Mesodermal cell (in vitro differentiated cells): Measurements from ENCODE around the gene OTOP3.

Experiments
- H3K27ac ChIP-seq: 2 replicates; pipeline ENCODE4 v1.7.0; 2013; ENCODE audit warnings: mild to moderate bottlenecking, low read depth, low read length, moderate library complexity; ENCODE audit not compliant: severe bottlenecking
- H3K36me3 ChIP-seq: 2 replicates; pipeline ENCODE4 v1.7.1; 2013; ENCODE audit warnings: mild to moderate bottlenecking, low read length, moderate library complexity; ENCODE audit not compliant: control insufficient read depth, insufficient read depth
- H3K4me1 ChIP-seq: one replicate; pipeline ENCODE4 v1.7.1; 2013; ENCODE audit warnings: mild to moderate bottlenecking, low read length; ENCODE audit not compliant: insufficient read depth, control insufficient read depth, poor library complexity, severe bottlenecking
- H3K4me3 ChIP-seq: 2 replicates; pipeline ENCODE4 v1.7.0; 2013; ENCODE audit warnings: low read length, control low read depth, mild to moderate bottlenecking; ENCODE audit not compliant: insufficient read depth, poor library complexity, severe bottlenecking; ENCODE audit errors: extremely low read depth
- H3K9me3 ChIP-seq: 2 replicates; pipeline ENCODE4 v1.7.1; 2013; ENCODE audit warnings: mild to moderate bottlenecking, low read length, moderate library complexity; ENCODE audit not compliant: control insufficient read depth
- WGBS, 2 experiments: methylation state at CpG; one replicate each; pipeline ENCODE4 v1.1.5; 2013; ENCODE audit warnings: missing lambda C conversion rate in 2 of 2; ENCODE audit not compliant: insufficient coverage in 2 of 2; 5-methylcytosine and 5-hydroxymethylcytosine counted together

The OTOP3 gene

GRCh38 chr17:74925242-74925641, 10.5 kb upstream of the OTOP3 start:
- no peaks in the 10 kb centered on the region for H3K4me1 ChIP-seq
- 43 to 71% methylated on average over 1 to 2 of the region's 3 CpGs for WGBS, 2 experiments
- H3K9me3 ChIP-seq: no peaks in the 10 kb centered on the region
- H3K4me3 ChIP-seq: no peak overlapping the region
- no peak overlapping the region for H3K27ac ChIP-seq
- no peaks in the 10 kb centered on the region for H3K36me3 ChIP-seq

- H3K4me3 ChIP-seq: no peak overlapping the region
- H3K9me3 ChIP-seq: no peaks in the 10 kb centered on the region
- no peak overlapping the region for H3K27ac ChIP-seq
- no peaks in the 10 kb centered on the region for H3K36me3 ChIP-seq
- WGBS, 2 experiments: 76 to 88% methylated on average over 4 to 5 of the region's 6 CpGs
- H3K4me1 ChIP-seq: no peaks in the 10 kb centered on the region
These were observed 6.9 kb upstream of the OTOP3 start for GRCh38 chr17:74928786-74929185.

DNA sequence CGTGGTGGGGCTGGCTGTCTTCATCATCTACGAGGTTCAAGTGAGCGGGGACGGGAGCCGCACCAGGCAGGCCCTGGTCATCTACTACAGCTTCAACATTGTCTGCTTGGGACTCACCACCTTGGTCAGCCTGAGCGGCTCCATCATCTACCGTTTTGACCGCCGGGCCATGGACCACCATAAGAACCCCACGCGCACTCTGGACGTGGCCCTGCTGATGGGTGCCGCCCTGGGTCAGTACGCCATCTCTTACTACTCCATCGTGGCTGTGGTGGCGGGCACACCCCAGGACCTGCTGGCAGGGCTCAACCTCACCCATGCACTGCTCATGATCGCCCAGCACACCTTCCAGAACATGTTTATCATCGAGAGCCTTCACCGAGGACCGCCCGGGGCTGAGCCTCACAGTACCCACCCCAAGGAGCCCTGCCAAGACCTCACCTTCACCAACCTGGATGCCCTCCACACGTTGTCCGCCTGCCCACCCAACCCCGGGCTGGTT, 5.1 kb upstream of the OTOP3 start:
- H3K4me3 ChIP-seq: no peak overlapping the region
- H3K9me3 ChIP-seq: no peaks in the 10 kb centered on the region
- 94 to 96% methylated on average over 21 of the region's 24 CpGs for WGBS, 2 experiments
- no peak overlapping the region for H3K27ac ChIP-seq
- H3K36me3 ChIP-seq: no peaks in the 10 kb centered on the region
- H3K4me1 ChIP-seq: peaks cover under 1% of the 10 kb centered on the region

DNA sequence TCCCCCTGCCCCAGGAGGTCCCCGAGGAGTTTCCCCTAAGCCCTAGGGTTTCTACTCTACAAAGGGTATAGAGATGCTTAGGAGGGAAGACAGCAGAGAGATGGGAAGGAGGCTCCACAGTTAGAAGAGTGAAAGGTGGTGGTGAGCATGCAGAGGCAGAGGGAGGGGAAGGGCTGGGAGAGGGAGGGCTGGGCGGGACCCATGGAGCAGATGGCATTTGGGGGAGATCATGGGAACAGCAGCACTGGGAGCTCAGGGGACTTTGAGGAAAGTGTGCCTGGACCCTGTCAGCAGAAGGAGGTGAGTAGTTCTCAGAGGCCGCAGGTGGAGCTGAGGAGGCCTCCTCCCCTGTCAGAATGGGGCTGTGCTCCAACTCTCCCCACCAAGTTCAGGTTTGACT, 650 bp upstream of the OTOP3 start:
- Histone ChIP-seq H3K9me3 (no peaks in the 10 kb centered on the region), H3K27ac (no peak overlapping the region), H3K4me1 (peaks cover 3% of the 10 kb centered on the region), H3K36me3 (no peaks in the 10 kb centered on the region), H3K4me3 (no peak overlapping the region)
- 72 to 80% methylated on average over 1 to 2 of the region's 3 CpGs for WGBS, 2 experiments

DNA sequence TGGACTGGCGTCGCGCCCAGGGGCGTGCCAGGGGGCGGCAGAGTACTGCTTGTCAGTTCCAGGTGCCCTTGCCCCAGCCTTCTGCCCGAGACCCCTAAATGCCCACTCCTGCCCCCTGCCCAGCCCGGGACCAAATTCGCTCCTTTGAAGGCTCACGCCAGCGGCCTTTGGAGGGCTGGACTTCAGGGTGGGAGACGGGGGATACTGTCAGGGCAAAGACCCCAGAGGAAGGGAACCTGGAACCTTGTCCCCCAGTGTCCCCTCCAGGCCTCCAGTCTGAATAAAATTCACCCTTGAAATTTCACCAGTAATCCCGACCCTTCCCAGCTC, 737 bp downstream of the OTOP3 start:
- Histone ChIP-seq H3K9me3 (no peaks in the 10 kb centered on the region), H3K4me3 (no peak overlapping the region), H3K36me3 (no peaks in the 10 kb centered on the region), H3K27ac (no peak overlapping the region), H3K4me1 (peaks cover 3% of the 10 kb centered on the region)
- 15 to 21% methylated on average over 7 to 11 of the region's 12 CpGs for WGBS, 2 experiments

GRCh38 chr17:74937064-74938051, 1.7 kb downstream of the OTOP3 start:
- no peak overlapping the region for H3K27ac ChIP-seq
- no peaks in the 10 kb centered on the region for H3K36me3 ChIP-seq
- H3K4me1 ChIP-seq: peaks cover 3% of the 10 kb centered on the region
- WGBS, 2 experiments: 38 to 57% methylated on average over 7 to 9 of the region's 11 CpGs
- no peaks in the 10 kb centered on the region for H3K9me3 ChIP-seq
- no peak overlapping the region for H3K4me3 ChIP-seq

GRCh38 chr17:74938194-74938950, 2.7 kb downstream of the OTOP3 start:
- Histone ChIP-seq H3K27ac (no peak overlapping the region), H3K4me1 (peaks cover 3% of the 10 kb centered on the region), H3K4me3 (no peak overlapping the region), H3K9me3 (no peaks in the 10 kb centered on the region), H3K36me3 (no peaks in the 10 kb centered on the region)
- 57 to 62% methylated on average over 7 to 8 of the region's 8 CpGs for WGBS, 2 experiments

- WGBS, 2 experiments: 46 to 73% methylated on average over 6 to 8 of the region's 8 CpGs
- Histone ChIP-seq H3K4me3 (no peak overlapping the region), H3K4me1 (peaks cover 3% of the 10 kb centered on the region)
These were observed 3.8 kb downstream of the OTOP3 start for GRCh38 chr17:74939534-74939933.

GRCh38 chr17:74941128-74941725, 5.5 kb downstream of the OTOP3 start:
- H3K9me3 ChIP-seq: no peaks in the 10 kb centered on the region
- no peak overlapping the region for H3K4me3 ChIP-seq
- no peaks in the 10 kb centered on the region for H3K4me1 ChIP-seq
- no peaks in the 10 kb centered on the region for H3K36me3 ChIP-seq
- WGBS, 2 experiments: 76 to 81% methylated on average over 12 to 18 of the region's 21 CpGs
- H3K27ac ChIP-seq: no peak overlapping the region

More at GRCh38 chr17:74939534-74939933, 3.8 kb downstream of the OTOP3 start:
- H3K27ac ChIP-seq: no peak overlapping the region
- no peaks in the 10 kb centered on the region for H3K9me3 ChIP-seq
- H3K36me3 ChIP-seq: no peaks in the 10 kb centered on the region

GRCh38 chr17:74943808-74944522, 8.3 kb downstream of the OTOP3 start:
- H3K4me3 ChIP-seq: no peak overlapping the region
- 67 to 75% methylated on average over 12 to 13 of the region's 13 CpGs for WGBS, 2 experiments
- no peaks in the 10 kb centered on the region for H3K4me1 ChIP-seq
- H3K9me3 ChIP-seq: no peaks in the 10 kb centered on the region
- H3K36me3 ChIP-seq: no peaks in the 10 kb centered on the region
- no peak overlapping the region for H3K27ac ChIP-seq
